Skeletal muscle tissue (tissue), 4 donors: ENCODE measurements around the gene BTG1. TPM values are rescaled to one million over a fixed set of nuclear protein-coding genes. Genes with fewer than 3 reads are reported as not detected.
"Not testable (repeated sequence)": the region's sequence is repeated elsewhere in the genome, so short reads cannot be mapped to it uniquely, and the experiment has no call there.

Experiments used
- H3K27ac ChIP-seq: one replicate; pipeline ENCODE4 v1.7.0; 2013; ENCODE audit warnings: mild to moderate bottlenecking, low read depth, low read length, inconsistent platforms
- H3K27me3 ChIP-seq, 3 donors: one replicate each; pipeline ENCODE4 v1.7.0; 2013; ENCODE audit warnings: low read length in 3 of 3; ENCODE audit not compliant: control insufficient read depth in 3 of 3, insufficient read depth in 3 of 3
- H3K36me3 ChIP-seq, 3 donors: one replicate each; pipeline ENCODE4 v1.7.0; 2013; ENCODE audit warnings: low read length in 3 of 3; ENCODE audit not compliant: control insufficient read depth in 3 of 3, insufficient read depth in 3 of 3
- H3K4me1 ChIP-seq, 3 donors: one replicate each; pipeline ENCODE4 v1.7.0; 2013; ENCODE audit warnings: low read length in 3 of 3, mild to moderate bottlenecking in 3 of 3; ENCODE audit not compliant: control insufficient read depth in 3 of 3, insufficient read depth in 3 of 3
- H3K4me3 ChIP-seq, 3 donors: one replicate each; pipeline ENCODE4 v1.7.0; 2013; ENCODE audit warnings: low read length in 3 of 3
- H3K9ac ChIP-seq, 3 donors: one replicate each; pipeline ENCODE4 v1.7.0; 2013; ENCODE audit warnings: low read length in 3 of 3, mild to moderate bottlenecking in 3 of 3, moderate library complexity in 2 of 3, low read depth in 1 of 3
- H3K9me3 ChIP-seq, 3 donors: one replicate each; pipeline ENCODE4 v1.7.0; 2013; ENCODE audit warnings: low read length in 3 of 3; ENCODE audit not compliant: control insufficient read depth in 3 of 3
- total RNA-seq: library from RNA; depleted of rRNA; stranded (reverse); fragments of >200 nt; gene quantifications from one replicate; pipeline ENCODE4 v1.2.3, GENCODE V29; 2014
- donor health status: Osteomylitis.

The BTG1 gene
- total RNA-seq, 1 donor from 2014 or later = 26.1 TPM

GRCh38 chr12:92107621-92108131 is 38.0 kb downstream of the BTG1 start:
- Histone ChIP-seq H3K9ac (no peak overlapping the region), H3K9me3 (no peaks in the 10 kb centered on the region), H3K27ac (no peak overlapping the region), H3K4me3 (no peak overlapping the region), H3K36me3 (no peaks in the 10 kb centered on the region), H3K27me3 (no peaks in the 10 kb centered on the region), H3K4me1 (no peaks in the 10 kb centered on the region)

DNA sequence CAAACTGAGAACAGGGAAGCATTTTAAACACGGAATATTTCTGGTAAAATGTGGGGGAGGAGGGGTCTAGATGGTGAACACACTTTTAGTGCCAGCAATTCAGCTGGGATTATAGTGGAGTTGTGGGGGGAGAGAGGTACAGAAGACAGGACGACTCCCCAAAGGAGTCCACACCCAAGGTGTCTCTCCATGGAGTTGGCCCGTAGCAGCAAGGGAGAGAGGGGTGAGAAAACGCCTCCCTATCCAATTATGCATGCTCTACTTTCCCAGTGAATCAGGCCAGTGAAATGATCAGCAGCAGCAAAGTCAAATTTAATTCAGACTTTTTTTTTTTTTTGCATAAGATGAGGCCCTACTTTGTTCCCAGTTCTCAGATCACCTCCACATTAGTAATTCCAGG is 38.6 kb downstream of the BTG1 start:
- H3K36me3 ChIP-seq = no peaks in the 10 kb centered on the region
- no peaks in the 10 kb centered on the region for H3K27me3 ChIP-seq
- H3K27ac ChIP-seq = no peak overlapping the region
- no peaks in the 10 kb centered on the region for H3K9me3 ChIP-seq
- no peak overlapping the region for H3K4me3 ChIP-seq
- no peaks in the 10 kb centered on the region for H3K4me1 ChIP-seq
- H3K9ac ChIP-seq = no peak overlapping the region

DNA sequence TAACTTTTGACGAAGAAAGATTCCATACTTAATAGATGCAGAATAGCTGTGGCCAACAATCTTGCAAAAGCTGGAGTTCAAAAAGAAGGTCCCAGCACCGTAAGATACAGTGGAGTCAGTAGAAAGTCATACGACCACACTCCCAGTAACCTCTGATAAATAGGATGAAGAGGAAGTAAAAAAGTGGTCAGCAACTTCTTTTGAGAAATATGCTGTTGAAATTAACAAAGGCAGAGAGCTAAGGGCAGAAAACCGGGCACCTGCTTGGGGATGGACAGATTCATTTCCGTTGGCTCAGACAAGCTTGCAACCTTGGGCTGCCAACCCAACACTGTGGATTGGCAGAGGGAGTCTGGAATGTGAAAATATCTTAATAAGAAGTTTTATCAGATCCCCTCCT is 40.0 kb downstream of the BTG1 start:
- Histone ChIP-seq H3K27ac (no peak overlapping the region), H3K4me1 (no peaks in the 10 kb centered on the region)

GRCh38 chr12:92105110-92105509 is 40.5 kb downstream of the BTG1 start:
- no peaks in the 10 kb centered on the region for H3K27me3 ChIP-seq
- H3K27ac ChIP-seq = no peak overlapping the region
- no peaks in the 10 kb centered on the region for H3K36me3 ChIP-seq
- H3K4me1 ChIP-seq = no peaks in the 10 kb centered on the region
- H3K9me3 ChIP-seq = no peaks in the 10 kb centered on the region
- no peak overlapping the region for H3K9ac ChIP-seq
- H3K4me3 ChIP-seq = no peak overlapping the region

More for the DNA sequence above, 40.0 kb downstream of the BTG1 start:
- Histone ChIP-seq H3K9ac (no peak overlapping the region), H3K9me3 (no peaks in the 10 kb centered on the region), H3K27me3 (no peaks in the 10 kb centered on the region), H3K36me3 (no peaks in the 10 kb centered on the region), H3K4me3 (no peak overlapping the region)

DNA sequence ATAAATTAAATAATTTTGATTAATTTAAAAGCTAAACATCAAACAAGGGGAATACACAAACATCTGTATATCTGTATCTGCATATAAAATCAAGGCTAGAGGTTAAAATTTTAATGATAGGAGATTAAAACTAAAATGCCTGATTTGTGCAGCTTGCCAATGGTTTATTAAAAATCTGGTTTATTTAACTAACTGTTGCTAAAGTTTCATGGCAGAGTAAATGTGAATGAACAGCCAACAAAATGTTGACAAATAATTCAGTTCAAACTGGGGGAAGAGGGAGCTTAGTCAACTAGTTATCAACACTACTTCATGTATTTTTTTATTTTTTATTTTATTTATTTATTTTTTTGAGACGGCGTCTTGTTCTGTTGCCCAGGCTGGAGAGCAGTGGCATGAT is 43.0 kb downstream of the BTG1 start:
- H3K9ac ChIP-seq = no peak overlapping the region
- H3K27me3 ChIP-seq = no peaks in the 10 kb centered on the region
- H3K4me3 ChIP-seq = no peak overlapping the region
- H3K9me3 ChIP-seq = no peaks in the 10 kb centered on the region
- no peaks in the 10 kb centered on the region for H3K36me3 ChIP-seq
- H3K4me1 ChIP-seq = no peaks in the 10 kb centered on the region
- H3K27ac ChIP-seq = no peak overlapping the region

- Histone ChIP-seq H3K9ac (no peak overlapping the region), H3K9me3 (no peaks in the 10 kb centered on the region), H3K4me3 (no peak overlapping the region), H3K4me1 (no peaks in the 10 kb centered on the region), H3K27ac (no peak overlapping the region), H3K36me3 (no peaks in the 10 kb centered on the region), H3K27me3 (no peaks in the 10 kb centered on the region)
Observed at GRCh38 chr12:92098594-92099380, 46.9 kb downstream of the BTG1 start.

DNA sequence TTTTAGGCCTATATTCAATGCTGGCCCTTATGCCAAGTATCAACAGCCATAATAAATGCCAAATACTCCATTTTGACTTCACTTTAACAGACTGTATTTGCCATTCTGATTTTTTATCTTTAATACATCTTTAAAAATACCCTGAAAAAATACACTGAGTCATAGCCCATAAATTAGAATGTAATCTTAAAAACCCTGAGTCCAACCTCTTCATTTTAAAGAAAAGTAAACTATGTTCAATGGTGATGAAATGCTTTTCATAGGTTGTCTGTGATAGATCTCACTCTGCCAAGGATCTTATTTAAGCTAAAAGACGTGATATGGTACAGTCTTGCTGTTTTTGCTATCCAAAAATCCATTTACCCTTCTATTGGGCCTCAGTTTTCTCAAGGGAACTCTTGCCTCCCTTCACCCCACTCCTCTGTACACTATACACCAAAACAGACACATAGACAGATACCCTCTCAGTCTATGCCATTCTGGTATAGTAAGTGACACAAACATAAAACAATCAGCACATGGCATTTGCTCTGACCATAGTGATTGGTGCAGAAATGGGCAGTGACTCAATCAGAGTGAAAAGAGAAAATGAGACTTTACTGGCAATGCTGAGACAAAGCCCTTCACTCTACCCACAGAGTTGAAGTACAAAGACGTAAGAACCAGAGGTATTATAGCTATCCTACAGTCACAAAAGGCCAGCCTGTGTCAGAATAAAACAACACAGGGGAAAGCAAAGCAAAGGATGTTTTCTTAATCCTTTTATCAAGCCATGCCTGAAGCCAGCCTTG is 49.1 kb downstream of the BTG1 start:
- H3K27me3 ChIP-seq = no peaks in the 10 kb centered on the region
- H3K9me3 ChIP-seq = no peaks in the 10 kb centered on the region

DNA sequence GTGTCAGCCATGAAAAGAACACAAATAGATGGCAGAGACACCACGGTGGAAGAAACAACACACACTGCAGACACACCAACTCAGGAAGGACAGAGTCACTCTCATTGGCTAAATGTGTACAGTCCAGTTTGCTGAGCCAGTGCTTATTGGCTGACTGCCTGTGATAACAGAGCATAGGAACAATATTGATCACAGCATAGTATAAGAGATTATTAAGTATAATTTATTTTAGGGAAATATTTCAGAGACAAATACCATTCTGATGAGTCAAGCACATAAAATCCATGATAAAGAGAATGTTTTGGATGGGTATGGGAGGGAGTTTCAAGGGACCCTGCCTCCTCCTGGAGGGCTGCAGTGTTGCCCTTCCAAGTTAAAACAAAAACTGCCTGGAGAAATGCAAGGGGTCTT is 50.9 kb downstream of the BTG1 start:
- H3K9me3 ChIP-seq = no peaks in the 10 kb centered on the region
- no peaks in the 10 kb centered on the region for H3K27me3 ChIP-seq

More for the DNA sequence above, 49.1 kb downstream of the BTG1 start:
- Histone ChIP-seq H3K36me3 (no peaks in the 10 kb centered on the region), H3K4me3 (no peak overlapping the region), H3K9ac (no peak overlapping the region), H3K4me1 (no peaks in the 10 kb centered on the region), H3K27ac (no peak overlapping the region)

GRCh38 chr12:92094301-92094700 is 51.3 kb downstream of the BTG1 start:
- not testable (repeated sequence) for H3K4me1 ChIP-seq, H3K36me3 ChIP-seq

More for the DNA sequence above, 50.9 kb downstream of the BTG1 start:
- H3K9ac ChIP-seq = no peak overlapping the region
- H3K36me3 ChIP-seq = no peaks in the 10 kb centered on the region
- no peak overlapping the region for H3K4me3 ChIP-seq
- H3K27ac ChIP-seq = no peak overlapping the region
- H3K4me1 ChIP-seq = no peaks in the 10 kb centered on the region

More at GRCh38 chr12:92094301-92094700, 51.3 kb downstream of the BTG1 start:
- H3K4me3 ChIP-seq, H3K27me3 ChIP-seq, H3K9ac ChIP-seq, H3K27ac ChIP-seq, H3K9me3 ChIP-seq: not testable (repeated sequence)
